GM12878 (cell line): ENCODE data around the gene SEMA4F. TPM values are rescaled to one million over a fixed set of nuclear protein-coding genes. Genes with fewer than 3 reads are reported as not detected.

Source experiments
- ATAC-seq: fragments of 200-7000 bp; cut with Tn5 transposase; 3 replicates; pipeline ENCODE4 v1.9.1; 2020; ENCODE audit warnings: mild to moderate bottlenecking, moderate library complexity
- BruUV-seq: library from RNA; stranded (reverse); fragments of 400-500 nt; replicated peaks from 2 replicates; lab custom pipeline; 2021; lab: Mats Ljungman, UMichigan
- CTCF ChIA-PET: fragments of 300-600 bp; sonication (Branson Sonifier 250); formaldehyde crosslinking; extraction: SDS; loops from one replicate; lab custom pipeline; 2021; ENCODE audit warnings: inconsistent platforms; lab: Yijun Ruan, JAX
- POLR2A ChIA-PET: fragments of 350-600 bp; formaldehyde crosslinking; extraction: SDS; loops from one replicate; lab custom pipeline; 2021; ENCODE audit warnings: inconsistent platforms; lab: Charles Lee
- RAD21 ChIA-PET: fragments of 300-600 bp; sonication (Branson Sonifier 250); formaldehyde crosslinking; loops from one replicate; lab custom pipeline; 2023; ENCODE audit warnings: antibody characterized with exemption; ENCODE audit not compliant: unreplicated experiment; lab: Charles Lee
- SMC1A ChIA-PET: fragments of 300-600 bp; sonication (Branson Sonifier 250); formaldehyde crosslinking; loops from one replicate; lab custom pipeline; 2023; ENCODE audit not compliant: unreplicated experiment, uncharacterized antibody; lab: Charles Lee
- DNase-seq: peaks from one replicate; pipeline ENCODE4 v3.0.0-alpha.2; 2011; ENCODE audit warnings: low read depth, low spot score
- FAIRE-seq: peaks from 3 replicates; lab custom pipeline; 2011; peaks lifted over from hg19 to GRCh38; lab: Jason Lieb, UNC
- H2AFZ ChIP-seq: 2 replicates; pipeline ENCODE4 v1.6.0; 2011; ENCODE audit warnings: low read depth, low read length, control low read depth; ENCODE audit not compliant: control insufficient read depth
- H3K27ac ChIP-seq: 2 replicates; pipeline ENCODE4 v1.5.1; 2011; ENCODE audit warnings: control low read depth; ENCODE audit not compliant: control insufficient read depth, insufficient read depth
- H3K27me3 ChIP-seq, 2 experiments: replicated peaks in 1 of 2; 2 replicates each; pipeline versions ENCODE4 v1.6.0 to v1.6.1; 2011; ENCODE audit warnings: low read length in 1 of 2; ENCODE audit not compliant: control insufficient read depth in 2 of 2, insufficient read depth in 2 of 2
- H3K36me3 ChIP-seq, 2 experiments: 2 replicates each; pipeline ENCODE4 v1.5.1; 2011; ENCODE audit warnings: low read length in 1 of 2; ENCODE audit not compliant: control insufficient read depth in 2 of 2, insufficient read depth in 2 of 2
- H3K4me1 ChIP-seq: 2 replicates; pipeline ENCODE4 v1.6.1; 2011; ENCODE audit warnings: mild to moderate bottlenecking, low read length, moderate library complexity, mixed read lengths; ENCODE audit not compliant: control insufficient read depth, insufficient read depth
- H3K4me2 ChIP-seq: 2 replicates; pipeline ENCODE4 v1.6.0; 2011; ENCODE audit warnings: control low read depth; ENCODE audit not compliant: control insufficient read depth, insufficient read depth
- H3K4me3 ChIP-seq: fragments of 200-600 bp; sonication (generic); 2 replicates; pipeline ENCODE4 v1.5.1; 2016
- H3K79me2 ChIP-seq: 2 replicates; pipeline ENCODE4 v1.6.0; 2011; ENCODE audit warnings: low read length; ENCODE audit not compliant: control insufficient read depth, insufficient read depth
- H3K9ac ChIP-seq: 2 replicates; pipeline ENCODE4 v1.8.0; 2011; ENCODE audit warnings: low read length, control low read depth, mixed read lengths; ENCODE audit not compliant: control insufficient read depth, insufficient read depth
- H3K9me3 ChIP-seq: replicated peaks from 3 replicates; pipeline ENCODE4 v1.5.1; 2011; ENCODE audit warnings: mild to moderate bottlenecking, low read length; ENCODE audit not compliant: control insufficient read depth, insufficient read depth
- H4K20me1 ChIP-seq: 2 replicates; pipeline ENCODE4 v1.6.0; 2011; ENCODE audit not compliant: control insufficient read depth, insufficient read depth
- BCL11A ChIP-seq: IDR thresholded peaks from 2 replicates; pipeline ENCODE4 v1.6.1; 2011; ENCODE audit warnings: low read depth, low read length
- GATAD2B ChIP-seq: fragments of 450-650 bp; conservative IDR thresholded peaks from 2 replicates; pipeline ENCODE4 v1.6.1; 2017; ENCODE audit warnings: low read depth, mild to moderate bottlenecking, moderate library complexity
- PML ChIP-seq: IDR thresholded peaks from 2 replicates; pipeline ENCODE4 v1.6.1; 2012; ENCODE audit warnings: low read length, inconsistent platforms
- SMC3 ChIP-seq: IDR thresholded peaks from 2 replicates; pipeline ENCODE4 v1.6.1; 2011; ENCODE audit warnings: low read length, improper control_type of control experiment, borderline replicate concordance
- WGBS: methylation state at CpG from one replicate; pipeline ENCODE4 v1.1.6; 2016; ENCODE audit warnings: low lambda C conversion rate; ENCODE audit not compliant: insufficient replicate concordance, insufficient coverage; ENCODE audit errors: missing lambda C conversion rate; 5-methylcytosine and 5-hydroxymethylcytosine counted together
- in situ Hi-C: fragments of 300-500 bp; cut with MboI; formaldehyde crosslinking; loops from 9 replicates; pipeline ENCODE4 v1.14.3; 2018; ENCODE audit warnings: mixed read lengths
- intact Hi-C: fragments of 100-400 bp; cut with micrococcal nuclease; formaldehyde crosslinking; loops from one replicate; pipeline ENCODE4 v1.14.2; 2022; ENCODE audit not compliant: unreplicated experiment
- polyA plus RNA-seq, 11 experiments: library from polyadenylated mRNA; depleted of rRNA in 4 of 11; unstranded in 6 of 11; stranded (reverse) in 5 of 11; fragments of >200 nt; fragmentation: Nextera tagmentation in 4 of 11; fragmentation: Illumina TruSeq in 1 of 11; extraction: Ambion mirVana in 4 of 11; extraction: Trizol in 1 of 11; gene quantifications; 1 replicate in 1 of 11; 2 replicates in 10 of 11; pipeline versions ENCODE4 v1.2.1 to v1.2.3, GENCODE V29; 2011 to 2016; ENCODE audit warnings: inconsistent platforms in 2 of 11, missing spikeins in 2 of 11, low read depth in 1 of 11
- total RNA-seq, 4 experiments: library from RNA; depleted of rRNA in 3 of 4; stranded (reverse); fragments of >200 nt in 3 of 4; fragmentation: Illumina TruSeq in 1 of 4; extraction: Trizol in 1 of 4; gene quantifications; 2 replicates each; pipeline versions ENCODE4 v1.2.1 to v1.2.3, GENCODE V29; 2013 to 2021
- TF ChIP-seq, protein P1 (sequence below): fragments of 450-650 bp; IDR thresholded peaks from 2 replicates; pipeline ENCODE4 v1.6.1; 2014; ENCODE audit warnings: mild to moderate bottlenecking
- TF ChIP-seq, protein P2 (sequence below): fragments of 150-350 bp; IDR thresholded peaks from 2 replicates; pipeline ENCODE4 v1.6.1; 2014; ENCODE audit warnings: mild to moderate bottlenecking, low read depth, low read length
- TF ChIP-seq, protein P3 (sequence below): fragments of 450-650 bp; IDR thresholded peaks from 2 replicates; pipeline ENCODE4 v1.6.1; 2017; ENCODE audit warnings: mild to moderate bottlenecking, low read depth, inconsistent platforms; ENCODE audit not compliant: poor library complexity, severe bottlenecking
- TF ChIP-seq, protein P4 (sequence below): fragments of 450-650 bp; IDR thresholded peaks from 2 replicates; pipeline ENCODE4 v1.6.1; 2017; ENCODE audit warnings: mild to moderate bottlenecking, moderate library complexity
- TF ChIP-seq, protein P5 (sequence below): IDR thresholded peaks from 2 replicates; pipeline ENCODE4 v1.6.1; 2011; ENCODE audit warnings: borderline replicate concordance, low read depth, mild to moderate bottlenecking, moderate library complexity, mixed read lengths, low read length; ENCODE audit not compliant: insufficient read depth; ENCODE audit errors: extremely low read length

SEMA4F gene
- total and polyA plus RNA-seq, 10 of the 15 experiments (the other 5 are each of a cell fraction or from before 2014, with no cell fraction given), result 0.26 to 3.0 (median 2.1) TPM

DNA sequence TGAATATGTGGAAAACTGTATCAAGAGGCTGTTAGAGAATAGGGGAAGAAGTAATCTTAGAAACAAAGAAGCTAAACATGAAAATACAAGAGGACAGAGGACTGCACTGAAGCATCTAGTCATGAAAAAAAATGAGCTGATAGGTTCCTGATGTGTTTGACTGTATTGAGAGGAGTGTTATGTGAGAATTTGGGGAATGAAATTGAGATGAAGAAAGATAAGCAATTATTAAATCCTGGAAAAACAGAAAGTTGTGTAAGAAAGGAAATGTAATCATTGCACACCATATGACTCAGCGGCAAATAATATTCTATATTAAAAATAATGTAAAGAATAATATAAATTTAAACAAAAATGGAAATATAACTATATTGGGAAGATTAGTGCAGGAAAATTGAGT lies 71.2 kb downstream of the SEMA4F start:
- Histone ChIP-seq H3K79me2 (no peaks in the 10 kb centered on the region), H3K27me3 (no peaks in the 10 kb centered on the region), H3K4me3 (no peak overlapping the region), H3K4me2 (no peak overlapping the region), H3K9me3 (no peaks in the 10 kb centered on the region; the same call in 1 of the 3 replicates), H3K9ac (no peak overlapping the region), H2AFZ (no peak overlapping the region), H3K36me3 (no peaks in the 10 kb centered on the region), H4K20me1 (no peaks in the 10 kb centered on the region), H3K4me1 (no peaks in the 10 kb centered on the region), H3K27ac (no peak overlapping the region)
- ChIA-PET SMC1A (no interaction called here), POLR2A (no interaction called here), CTCF (interaction anchor here (2.2 to 2.3 kb wide), 2 partner anchors 11 to 151 kb away, joined by 7 to 11 read pairs; no protein-coding TSS in a partner anchor), RAD21 (no interaction called here)
- FAIRE-seq (no peak), ATAC-seq (no peak), DNase-seq (no peak)
- intact Hi-C loops, result no loop called here
- WGBS, result 89% methylated on average over 1 of the region's 1 CpG
- TF ChIP-seq, protein P1, sequence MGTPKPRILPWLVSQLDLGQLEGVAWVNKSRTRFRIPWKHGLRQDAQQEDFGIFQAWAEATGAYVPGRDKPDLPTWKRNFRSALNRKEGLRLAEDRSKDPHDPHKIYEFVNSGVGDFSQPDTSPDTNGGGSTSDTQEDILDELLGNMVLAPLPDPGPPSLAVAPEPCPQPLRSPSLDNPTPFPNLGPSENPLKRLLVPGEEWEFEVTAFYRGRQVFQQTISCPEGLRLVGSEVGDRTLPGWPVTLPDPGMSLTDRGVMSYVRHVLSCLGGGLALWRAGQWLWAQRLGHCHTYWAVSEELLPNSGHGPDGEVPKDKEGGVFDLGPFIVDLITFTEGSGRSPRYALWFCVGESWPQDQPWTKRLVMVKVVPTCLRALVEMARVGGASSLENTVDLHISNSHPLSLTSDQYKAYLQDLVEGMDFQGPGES, result no peak
- TF ChIP-seq BCL11A (no peak), SMC3 (no peak), PML (no peak), GATAD2B (no peak)
- TF ChIP-seq, protein P2, sequence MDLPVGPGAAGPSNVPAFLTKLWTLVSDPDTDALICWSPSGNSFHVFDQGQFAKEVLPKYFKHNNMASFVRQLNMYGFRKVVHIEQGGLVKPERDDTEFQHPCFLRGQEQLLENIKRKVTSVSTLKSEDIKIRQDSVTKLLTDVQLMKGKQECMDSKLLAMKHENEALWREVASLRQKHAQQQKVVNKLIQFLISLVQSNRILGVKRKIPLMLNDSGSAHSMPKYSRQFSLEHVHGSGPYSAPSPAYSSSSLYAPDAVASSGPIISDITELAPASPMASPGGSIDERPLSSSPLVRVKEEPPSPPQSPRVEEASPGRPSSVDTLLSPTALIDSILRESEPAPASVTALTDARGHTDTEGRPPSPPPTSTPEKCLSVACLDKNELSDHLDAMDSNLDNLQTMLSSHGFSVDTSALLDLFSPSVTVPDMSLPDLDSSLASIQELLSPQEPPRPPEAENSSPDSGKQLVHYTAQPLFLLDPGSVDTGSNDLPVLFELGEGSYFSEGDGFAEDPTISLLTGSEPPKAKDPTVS, result no peak
- TF ChIP-seq, protein P3, sequence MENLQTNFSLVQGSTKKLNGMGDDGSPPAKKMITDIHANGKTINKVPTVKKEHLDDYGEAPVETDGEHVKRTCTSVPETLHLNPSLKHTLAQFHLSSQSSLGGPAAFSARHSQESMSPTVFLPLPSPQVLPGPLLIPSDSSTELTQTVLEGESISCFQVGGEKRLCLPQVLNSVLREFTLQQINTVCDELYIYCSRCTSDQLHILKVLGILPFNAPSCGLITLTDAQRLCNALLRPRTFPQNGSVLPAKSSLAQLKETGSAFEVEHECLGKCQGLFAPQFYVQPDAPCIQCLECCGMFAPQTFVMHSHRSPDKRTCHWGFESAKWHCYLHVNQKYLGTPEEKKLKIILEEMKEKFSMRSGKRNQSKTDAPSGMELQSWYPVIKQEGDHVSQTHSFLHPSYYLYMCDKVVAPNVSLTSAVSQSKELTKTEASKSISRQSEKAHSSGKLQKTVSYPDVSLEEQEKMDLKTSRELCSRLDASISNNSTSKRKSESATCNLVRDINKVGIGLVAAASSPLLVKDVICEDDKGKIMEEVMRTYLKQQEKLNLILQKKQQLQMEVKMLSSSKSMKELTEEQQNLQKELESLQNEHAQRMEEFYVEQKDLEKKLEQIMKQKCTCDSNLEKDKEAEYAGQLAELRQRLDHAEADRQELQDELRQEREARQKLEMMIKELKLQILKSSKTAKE, result no peak
- TF ChIP-seq, protein P4, sequence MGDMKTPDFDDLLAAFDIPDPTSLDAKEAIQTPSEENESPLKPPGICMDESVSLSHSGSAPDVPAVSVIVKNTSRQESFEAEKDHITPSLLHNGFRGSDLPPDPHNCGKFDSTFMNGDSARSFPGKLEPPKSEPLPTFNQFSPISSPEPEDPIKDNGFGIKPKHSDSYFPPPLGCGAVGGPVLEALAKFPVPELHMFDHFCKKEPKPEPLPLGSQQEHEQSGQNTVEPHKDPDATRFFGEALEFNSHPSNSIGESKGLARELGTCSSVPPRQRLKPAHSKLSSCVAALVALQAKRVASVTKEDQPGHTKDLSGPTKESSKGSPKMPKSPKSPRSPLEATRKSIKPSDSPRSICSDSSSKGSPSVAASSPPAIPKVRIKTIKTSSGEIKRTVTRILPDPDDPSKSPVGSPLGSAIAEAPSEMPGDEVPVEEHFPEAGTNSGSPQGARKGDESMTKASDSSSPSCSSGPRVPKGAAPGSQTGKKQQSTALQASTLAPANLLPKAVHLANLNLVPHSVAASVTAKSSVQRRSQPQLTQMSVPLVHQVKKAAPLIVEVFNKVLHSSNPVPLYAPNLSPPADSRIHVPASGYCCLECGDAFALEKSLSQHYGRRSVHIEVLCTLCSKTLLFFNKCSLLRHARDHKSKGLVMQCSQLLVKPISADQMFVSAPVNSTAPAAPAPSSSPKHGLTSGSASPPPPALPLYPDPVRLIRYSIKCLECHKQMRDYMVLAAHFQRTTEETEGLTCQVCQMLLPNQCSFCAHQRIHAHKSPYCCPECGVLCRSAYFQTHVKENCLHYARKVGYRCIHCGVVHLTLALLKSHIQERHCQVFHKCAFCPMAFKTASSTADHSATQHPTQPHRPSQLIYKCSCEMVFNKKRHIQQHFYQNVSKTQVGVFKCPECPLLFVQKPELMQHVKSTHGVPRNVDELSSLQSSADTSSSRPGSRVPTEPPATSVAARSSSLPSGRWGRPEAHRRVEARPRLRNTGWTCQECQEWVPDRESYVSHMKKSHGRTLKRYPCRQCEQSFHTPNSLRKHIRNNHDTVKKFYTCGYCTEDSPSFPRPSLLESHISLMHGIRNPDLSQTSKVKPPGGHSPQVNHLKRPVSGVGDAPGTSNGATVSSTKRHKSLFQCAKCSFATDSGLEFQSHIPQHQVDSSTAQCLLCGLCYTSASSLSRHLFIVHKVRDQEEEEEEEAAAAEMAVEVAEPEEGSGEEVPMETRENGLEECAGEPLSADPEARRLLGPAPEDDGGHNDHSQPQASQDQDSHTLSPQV, result no peak
- TF ChIP-seq, protein P5, sequence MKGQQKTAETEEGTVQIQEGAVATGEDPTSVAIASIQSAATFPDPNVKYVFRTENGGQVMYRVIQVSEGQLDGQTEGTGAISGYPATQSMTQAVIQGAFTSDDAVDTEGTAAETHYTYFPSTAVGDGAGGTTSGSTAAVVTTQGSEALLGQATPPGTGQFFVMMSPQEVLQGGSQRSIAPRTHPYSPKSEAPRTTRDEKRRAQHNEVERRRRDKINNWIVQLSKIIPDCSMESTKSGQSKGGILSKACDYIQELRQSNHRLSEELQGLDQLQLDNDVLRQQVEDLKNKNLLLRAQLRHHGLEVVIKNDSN, result no peak
- in situ Hi-C loops, result no loop called here
- no TSS peak for BruUV-seq
